LNCaP clone FGC (cell line): ENCODE results near the gene DNAJC24.

Experiments
- DNase-seq: peaks from one replicate; pipeline ENCODE4 v3.0.0-alpha.2; 2011; ENCODE audit warnings: low read depth
- H3K4me3 ChIP-seq: 2 replicates; pipeline ENCODE4 v1.5.1; 2011; ENCODE audit warnings: mild to moderate bottlenecking, low read depth, low read length, control low read depth
- CTCF ChIP-seq: IDR thresholded peaks from 2 replicates; pipeline ENCODE4 v1.5.1; 2012; ENCODE audit warnings: mild to moderate bottlenecking; ENCODE audit not compliant: control insufficient read depth, insufficient read depth; ENCODE audit errors: extremely low read depth

Gene DNAJC24

DNA sequence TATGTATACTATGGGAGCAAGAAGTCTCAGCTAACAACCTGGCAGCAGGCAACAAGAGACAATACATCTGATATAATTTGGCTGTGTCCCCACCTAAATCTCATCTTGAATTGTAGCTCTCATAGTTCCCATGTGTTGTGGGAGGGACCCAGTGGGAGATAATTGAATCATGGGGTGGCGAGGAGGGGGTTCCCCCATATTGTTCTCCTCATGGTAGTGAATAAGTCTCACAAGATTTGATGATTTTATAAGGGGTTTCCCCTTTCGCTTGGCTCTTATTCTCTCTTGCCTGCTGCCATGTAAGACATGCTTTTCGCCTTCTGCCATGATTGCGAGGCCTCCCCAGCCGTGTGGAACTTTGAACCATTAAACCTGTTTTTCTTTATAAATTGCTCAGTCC is 6.2 kb downstream of the DNAJC24 start:
- no peak for TF ChIP-seq CTCF
- no peak overlapping the region for H3K4me3 ChIP-seq
- no peak for DNase-seq

DNA sequence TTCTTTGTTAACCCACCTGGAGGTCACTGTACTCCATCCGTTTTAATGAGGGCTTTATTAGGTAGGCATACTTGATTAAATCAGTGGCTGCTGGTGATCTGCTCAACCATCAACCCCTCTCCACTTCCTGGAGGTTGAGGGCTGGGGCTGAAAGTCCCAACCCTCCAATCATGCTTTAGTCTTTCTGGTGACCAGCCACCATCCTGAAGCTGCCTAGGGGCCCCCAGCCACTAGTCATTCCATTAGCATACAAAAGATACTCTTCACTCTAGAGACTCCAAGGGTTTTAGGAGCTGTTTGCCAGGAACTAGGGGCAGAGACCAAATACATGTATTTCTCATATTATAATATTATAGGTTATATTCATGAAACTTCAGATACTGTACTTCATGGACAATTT is 13.5 kb downstream of the DNAJC24 start:
- no peak for TF ChIP-seq CTCF
- DNase-seq = no peak

GRCh38 chr11:31387379-31387778 is 17.7 kb downstream of the DNAJC24 start:
- TF ChIP-seq CTCF = no peak
- no peak overlapping the region for H3K4me3 ChIP-seq
- no peak for DNase-seq

More for the DNA sequence above, 13.5 kb downstream of the DNAJC24 start:
- no peak overlapping the region for H3K4me3 ChIP-seq

GRCh38 chr11:31397239-31397834 is 27.7 kb downstream of the DNAJC24 start:
- DNase-seq = peak; percentile 6
- TF ChIP-seq CTCF = peak; percentile 55
- H3K4me3 ChIP-seq = no peak overlapping the region

DNA sequence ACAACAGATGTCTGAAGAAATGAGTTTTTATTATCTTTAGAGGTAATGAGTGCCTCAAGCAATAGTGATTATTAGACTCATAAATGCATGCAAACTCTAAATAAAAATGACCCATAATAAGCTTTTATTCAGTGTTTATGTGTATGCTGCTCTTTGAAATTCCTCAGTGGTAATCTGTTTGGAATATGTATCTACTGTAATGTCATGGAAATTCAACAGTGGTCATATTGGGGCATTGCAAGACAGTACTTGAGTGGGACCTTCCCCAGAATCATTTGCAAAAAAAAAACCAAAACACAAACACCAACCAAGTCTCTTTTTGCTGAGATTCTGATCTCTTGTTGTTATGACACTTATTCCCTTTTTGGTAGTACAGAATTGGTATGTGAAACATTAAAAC is 35.0 kb downstream of the DNAJC24 start:
- no peak overlapping the region for H3K4me3 ChIP-seq
- no peak for TF ChIP-seq CTCF
- DNase-seq = no peak

- TF ChIP-seq CTCF = no peak
- no peak for DNase-seq
Measured at GRCh38 chr11:31408201-31408600, 38.5 kb downstream of the DNAJC24 start.

GRCh38 chr11:31412946-31413345 is 43.3 kb downstream of the DNAJC24 start:
- no peak overlapping the region for H3K4me3 ChIP-seq
- DNase-seq = no peak
- no peak for TF ChIP-seq CTCF

More at GRCh38 chr11:31408201-31408600, 38.5 kb downstream of the DNAJC24 start:
- no peak overlapping the region for H3K4me3 ChIP-seq
